ENCODE data around the gene GPC6.

Gene GPC6

GRCh38 chr13:93325303-93326233 is 99.0 kb downstream of the GPC6 start:
- DNase-seq, result no peak

DNA sequence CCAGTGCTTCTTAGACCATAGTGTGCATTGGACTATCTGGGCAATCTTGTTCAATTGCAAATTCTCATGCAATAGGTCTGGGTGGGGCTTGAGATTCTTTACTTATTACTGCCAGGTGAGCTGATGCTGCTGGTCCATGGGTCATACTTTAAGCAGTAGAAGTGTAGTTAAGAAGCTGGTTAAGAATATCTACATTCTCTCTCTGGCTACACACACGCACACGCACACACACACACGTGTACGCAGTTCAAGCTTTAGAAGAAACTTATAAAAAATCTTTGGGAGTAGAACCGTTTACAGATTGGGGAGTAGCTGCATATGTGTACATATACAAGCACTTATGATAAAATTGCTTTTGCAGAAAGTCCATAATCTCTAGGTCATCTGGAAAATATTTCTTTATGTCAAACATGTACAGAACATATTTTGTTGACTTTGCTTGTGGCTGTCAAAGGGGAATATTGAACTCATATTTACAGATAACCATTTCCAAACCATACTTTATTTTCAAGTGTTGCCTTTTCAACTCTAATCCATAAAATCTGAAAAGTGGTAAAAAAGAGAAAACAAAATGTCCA is 99.7 kb downstream of the GPC6 start:
- no peak for DNase-seq

DNA sequence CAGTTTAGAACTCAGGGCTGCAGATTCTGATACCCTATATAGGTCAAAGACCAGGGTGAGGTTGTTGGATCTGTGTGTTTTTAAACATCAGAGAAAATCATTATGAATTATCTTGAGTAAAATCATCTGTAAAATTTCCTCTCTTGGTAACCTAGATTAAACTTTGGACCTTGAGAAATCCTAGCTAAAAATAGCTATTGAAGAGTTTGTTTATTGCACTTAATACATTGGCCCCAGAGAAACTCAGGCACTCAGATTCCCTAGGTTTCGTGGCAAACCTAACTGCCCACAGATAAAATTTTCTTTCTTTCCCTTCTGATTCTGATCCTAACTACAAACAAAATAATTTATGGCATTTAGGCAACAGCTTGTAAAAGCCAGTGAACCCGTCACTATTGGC is 102.3 kb downstream of the GPC6 start:
- no peak for DNase-seq

DNA sequence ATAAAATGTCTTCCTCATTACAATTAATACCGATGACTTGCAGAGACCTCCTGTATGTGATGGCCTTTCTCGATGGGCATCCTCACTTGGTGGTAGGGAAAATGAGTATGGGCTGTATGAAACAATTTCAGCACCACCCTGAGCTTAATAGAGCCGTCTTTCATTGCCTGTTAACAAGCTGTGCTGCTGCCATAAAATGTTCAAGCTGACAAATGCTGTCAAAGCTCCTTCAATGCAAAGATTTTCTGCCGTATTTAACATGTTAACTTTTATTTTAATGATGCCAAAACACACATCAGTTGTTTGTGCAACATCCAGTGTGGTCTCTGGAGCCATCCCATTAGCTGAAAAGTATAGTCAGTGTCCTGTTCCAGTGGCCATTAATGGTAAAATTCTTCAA is 110.1 kb downstream of the GPC6 start:
- DNase-seq, result no peak

DNA sequence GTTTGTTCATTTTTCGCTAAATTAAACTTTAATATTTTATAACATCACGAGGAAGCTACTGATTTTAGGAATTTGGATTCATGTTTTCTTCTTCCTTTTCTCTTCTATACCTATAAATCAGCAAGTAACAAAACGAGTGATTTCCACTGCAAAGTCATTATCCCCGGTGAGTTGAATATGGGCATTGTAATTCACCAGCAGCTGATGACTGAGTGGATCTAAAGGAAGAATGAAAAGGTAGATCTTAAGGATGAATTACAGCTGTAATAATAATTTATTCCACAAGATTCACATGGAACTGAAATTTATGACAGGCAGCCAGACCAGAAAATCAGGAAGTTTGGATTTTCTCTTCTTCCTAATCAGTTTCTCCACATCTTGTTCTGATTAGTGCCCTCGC is 111.4 kb downstream of the GPC6 start:
- no peak for DNase-seq

- DNase-seq, result no peak
These were observed 112.3 kb downstream of the GPC6 start for GRCh38 chr13:93338906-93339305.

GRCh38 chr13:93339550-93339949 is 112.9 kb downstream of the GPC6 start:
- no peak for DNase-seq

- DNase-seq, result no peak
These were observed 114.9 kb downstream of the GPC6 start for GRCh38 chr13:93341517-93341916.

GRCh38 chr13:93343097-93343496 is 116.5 kb downstream of the GPC6 start:
- DNase-seq, result no peak

DNA sequence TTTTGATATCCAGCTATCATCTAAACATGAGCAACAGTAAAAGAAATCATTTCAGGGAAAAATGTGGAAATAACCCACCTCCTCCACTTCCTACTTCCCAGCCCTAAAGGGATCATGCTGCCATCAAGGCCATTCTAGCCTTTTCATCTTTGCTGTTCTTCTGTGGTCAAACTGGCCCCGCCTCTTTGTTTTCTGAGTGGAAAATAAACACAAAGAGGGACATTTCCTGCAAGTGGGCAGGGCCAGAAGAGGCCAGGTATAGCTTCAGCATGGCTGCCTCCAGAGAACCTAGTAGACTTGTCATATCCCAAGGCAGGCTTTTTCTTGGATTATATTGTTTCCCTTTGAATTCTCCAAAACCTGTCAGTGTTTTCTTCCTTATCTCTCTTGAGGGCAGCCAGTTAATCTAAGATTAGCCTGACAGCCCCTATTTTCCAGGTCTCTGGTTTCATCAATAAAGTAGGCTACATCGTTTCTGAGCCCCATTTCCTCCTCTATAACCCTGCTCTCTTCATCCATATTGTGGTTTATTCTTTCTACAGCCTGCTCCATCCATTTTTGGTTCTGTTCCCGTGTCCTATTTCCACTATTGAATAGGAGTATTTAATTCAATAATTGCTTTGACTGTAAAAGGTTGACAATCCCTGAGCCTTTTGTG is 117.6 kb downstream of the GPC6 start:
- DNase-seq, result no peak

GRCh38 chr13:93345024-93345423 is 118.4 kb downstream of the GPC6 start:
- no peak for DNase-seq

- no peak for DNase-seq
These were observed 119.2 kb downstream of the GPC6 start for GRCh38 chr13:93345770-93346169.

GRCh38 chr13:93352616-93353015 is 126.0 kb downstream of the GPC6 start:
- no peak for DNase-seq

GRCh38 chr13:93355094-93355493 is 128.5 kb downstream of the GPC6 start:
- DNase-seq, result no peak

- no peak for DNase-seq
These were observed 129.9 kb downstream of the GPC6 start for GRCh38 chr13:93356469-93356868.

GRCh38 chr13:93360021-93360420 is 133.4 kb downstream of the GPC6 start:
- no peak for DNase-seq

GRCh38 chr13:93361703-93362102 is 135.1 kb downstream of the GPC6 start:
- DNase-seq, result no peak

- DNase-seq, result no peak
These were observed 137.6 kb downstream of the GPC6 start for GRCh38 chr13:93364166-93364565.

DNA sequence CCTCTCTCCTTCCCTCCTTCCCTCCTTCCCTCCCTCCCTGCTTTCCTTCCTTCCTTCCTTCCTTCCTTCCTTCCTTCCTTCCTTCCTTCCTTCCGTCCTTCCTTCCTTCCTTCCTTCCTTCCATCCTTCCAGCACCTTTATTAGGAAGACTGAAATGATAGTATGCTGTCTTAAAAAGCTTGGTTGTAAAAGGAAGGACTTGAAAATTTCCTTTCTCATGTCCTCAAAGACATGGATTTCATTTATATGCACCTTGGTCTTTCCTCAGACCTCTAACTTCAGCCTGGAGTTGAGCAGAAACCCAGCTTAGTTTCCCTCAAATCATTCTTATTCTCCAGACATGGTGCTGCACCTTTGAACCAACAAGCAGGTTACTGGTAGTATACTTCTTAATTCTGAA is 141.7 kb downstream of the GPC6 start:
- DNase-seq, result no peak

- no peak for DNase-seq
These were observed 142.1 kb downstream of the GPC6 start for GRCh38 chr13:93368718-93369117.

- no peak for DNase-seq
These were observed 146.2 kb downstream of the GPC6 start for GRCh38 chr13:93372856-93373255.

DNA sequence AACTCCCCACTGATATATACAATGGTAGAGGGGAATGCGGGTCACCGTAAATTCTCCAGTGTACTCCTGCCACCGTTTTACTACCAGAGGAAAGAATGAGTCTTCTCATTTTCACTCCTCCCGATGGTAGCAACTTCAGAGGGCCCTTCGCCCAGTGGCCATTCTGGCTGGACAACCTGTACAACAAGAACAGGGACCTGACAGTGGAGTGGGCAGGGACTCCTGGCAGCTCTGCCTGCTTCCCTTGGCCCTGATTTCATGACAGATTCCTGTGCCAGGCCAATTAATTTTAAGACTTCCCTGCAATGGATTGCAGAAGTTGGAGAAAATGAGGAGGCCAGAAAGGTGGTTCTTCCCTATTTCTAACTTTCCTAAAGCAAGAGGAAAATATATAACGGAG is 148.9 kb downstream of the GPC6 start:
- no peak for DNase-seq

- no peak for DNase-seq
These were observed 150.6 kb downstream of the GPC6 start for GRCh38 chr13:93377196-93377595.

GRCh38 chr13:93378184-93378583 is 151.6 kb downstream of the GPC6 start:
- no peak for DNase-seq
